IPS-18a (cell line): ENCODE results near the gene ZNF658.
A peak's percentile ranks its signal among the peaks of the same experiment; 100 is the strongest.
"Not testable (repeated sequence)": the region's sequence is repeated elsewhere in the genome, so short reads cannot be mapped to it uniquely, and the experiment has no call there.

Source experiments
- H3K27ac ChIP-seq: one replicate; pipeline ENCODE4 v1.5.1; 2013; ENCODE audit warnings: low read length
- H3K27me3 ChIP-seq: one replicate; pipeline ENCODE4 v1.6.1; 2013; ENCODE audit warnings: mild to moderate bottlenecking, low read length; ENCODE audit not compliant: control insufficient read depth, insufficient read depth
- H3K36me3 ChIP-seq: one replicate; pipeline ENCODE4 v1.6.1; 2013; ENCODE audit warnings: low read depth, low read length; ENCODE audit not compliant: control insufficient read depth
- H3K4me1 ChIP-seq: one replicate; pipeline ENCODE4 v1.6.1; 2013; ENCODE audit warnings: low read depth, low read length; ENCODE audit not compliant: control insufficient read depth
- H3K4me3 ChIP-seq: one replicate; pipeline ENCODE4 v1.5.1; 2013; ENCODE audit warnings: low read length
- H3K9ac ChIP-seq: one replicate; pipeline ENCODE4 v1.6.1; 2013; ENCODE audit warnings: mild to moderate bottlenecking, low read length, moderate library complexity
- H3K9me3 ChIP-seq: one replicate; pipeline ENCODE4 v1.6.1; 2013; ENCODE audit warnings: low read depth, low read length; ENCODE audit not compliant: control insufficient read depth

The ZNF658 gene

DNA sequence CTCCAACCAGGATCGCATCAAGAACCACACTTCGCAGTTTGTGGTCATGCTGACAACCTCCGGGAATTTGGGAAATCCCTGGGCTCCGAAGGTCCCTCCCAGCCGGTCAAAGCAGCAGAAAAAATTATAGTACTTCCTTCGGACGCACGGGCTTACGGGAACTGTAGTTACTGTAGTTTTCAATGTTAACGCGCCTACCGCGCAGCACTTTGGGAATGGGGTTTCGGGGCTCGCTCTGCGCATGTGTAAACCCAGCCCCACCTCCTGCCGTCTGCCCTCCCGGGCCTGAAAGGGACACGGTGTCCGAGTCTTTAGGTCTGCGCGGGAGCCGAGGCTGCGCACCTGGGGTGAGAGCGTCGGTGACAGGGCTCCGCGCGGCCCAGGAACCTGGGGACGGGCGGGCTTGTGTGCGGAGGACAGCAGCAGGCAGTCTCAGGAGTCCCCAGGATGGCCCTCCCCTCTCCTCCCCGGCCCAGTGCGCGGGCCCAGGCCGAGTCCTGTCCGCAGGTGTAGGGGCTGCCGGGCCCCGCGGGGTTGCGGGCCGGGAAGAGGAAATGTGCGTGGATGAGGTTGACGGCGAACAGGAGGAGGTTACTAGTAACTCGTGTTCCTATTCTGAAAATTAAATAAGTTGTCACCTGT lies at the start of gene ZNF658:
Gene ZNF658, plus strand, starts transcription at position 236 of the 642 bp plus-strand sequence. CDS start 2,837 bp downstream, outside the sequence.
- peak within 1 kb of the TSS; percentile 56 for H3K4me3 ChIP-seq
- not testable (repeated sequence) for H3K27ac ChIP-seq, H3K27me3 ChIP-seq, H3K9me3 ChIP-seq, H3K36me3 ChIP-seq, H3K4me1 ChIP-seq, H3K9ac ChIP-seq

- H3K4me3 ChIP-seq: not testable (repeated sequence)
Observed at GRCh38 chr9:66861732-66862131, 38.8 kb upstream of the ZNF658 start.

DNA sequence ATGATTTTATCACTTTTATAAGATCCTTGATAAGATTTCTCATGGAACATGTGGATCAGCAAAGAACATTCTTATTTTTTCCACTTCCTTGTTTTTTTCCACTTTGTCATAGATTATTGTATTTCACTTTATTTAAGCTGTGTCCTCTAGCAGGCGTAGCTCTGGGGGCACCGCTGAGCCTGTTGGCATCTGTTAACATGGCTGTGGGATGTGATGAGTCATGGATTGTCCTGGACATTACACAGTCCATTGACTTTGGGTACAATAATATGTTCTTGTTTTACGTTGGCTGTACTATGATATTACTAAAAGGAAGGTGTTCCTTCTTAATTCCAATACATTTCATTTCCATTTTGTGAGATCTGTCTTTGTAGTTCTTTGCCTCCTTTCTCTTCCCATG lies 31.9 kb upstream of the ZNF658 start:
- H3K27ac ChIP-seq, H3K27me3 ChIP-seq, H3K9me3 ChIP-seq, H3K4me1 ChIP-seq, H3K36me3 ChIP-seq, H3K9ac ChIP-seq, H3K4me3 ChIP-seq: not testable (repeated sequence)

More at GRCh38 chr9:66861732-66862131, 38.8 kb upstream of the ZNF658 start:
- not testable (repeated sequence) for H3K9me3 ChIP-seq, H3K27ac ChIP-seq, H3K36me3 ChIP-seq, H3K9ac ChIP-seq, H3K4me1 ChIP-seq, H3K27me3 ChIP-seq

DNA sequence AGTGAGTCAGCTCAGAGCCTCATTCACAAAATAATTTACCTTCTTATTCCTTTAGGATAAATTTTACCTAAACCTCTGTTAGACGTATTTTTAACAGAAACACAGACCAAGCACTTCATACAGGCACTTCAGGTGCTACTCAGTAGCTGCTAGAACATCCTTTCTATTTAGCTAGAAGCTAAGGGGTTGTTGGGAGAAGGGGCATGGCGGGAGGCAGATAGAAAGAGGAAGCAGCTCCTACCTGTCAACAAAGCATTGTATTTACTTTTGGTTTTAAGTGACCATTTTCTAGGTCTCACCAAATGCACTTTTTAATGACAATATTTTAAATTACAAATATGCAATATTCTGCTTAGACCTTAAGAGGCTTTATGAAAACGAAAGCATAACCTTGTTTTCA lies 19.9 kb upstream of the ZNF658 start:
- not testable (repeated sequence) for H3K9ac ChIP-seq, H3K4me3 ChIP-seq, H3K9me3 ChIP-seq, H3K4me1 ChIP-seq, H3K27me3 ChIP-seq, H3K27ac ChIP-seq, H3K36me3 ChIP-seq

GRCh38 chr9:66881847-66882246 lies 18.7 kb upstream of the ZNF658 start:
- H3K27me3 ChIP-seq, H3K4me3 ChIP-seq, H3K9ac ChIP-seq, H3K4me1 ChIP-seq, H3K36me3 ChIP-seq, H3K9me3 ChIP-seq, H3K27ac ChIP-seq: not testable (repeated sequence)

- H3K4me1 ChIP-seq, H3K9ac ChIP-seq: not testable (repeated sequence)
Observed at GRCh38 chr9:66890334-66890733, 10.2 kb upstream of the ZNF658 start.

DNA sequence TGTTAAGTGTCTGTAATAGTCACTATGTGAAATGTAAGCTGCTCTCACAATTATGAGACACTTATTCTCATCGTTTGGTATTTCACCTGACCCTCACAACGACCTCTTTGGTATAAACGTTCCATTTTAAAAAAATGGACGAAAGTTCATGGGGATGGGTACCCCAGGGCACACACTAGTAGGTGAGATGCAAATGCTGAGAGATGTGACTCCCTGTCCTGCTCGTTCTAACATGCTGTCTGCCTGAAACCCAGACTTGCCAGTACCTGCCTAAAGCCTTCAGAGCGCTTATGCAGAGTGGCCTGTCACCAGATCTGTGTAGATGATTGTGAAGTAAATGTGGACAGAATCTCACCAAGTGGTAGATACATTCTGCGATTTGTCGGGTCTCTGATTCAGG lies 616 bp downstream of the ZNF658 start:
- peak overlapping the region; percentile 56 for H3K4me3 ChIP-seq
- H3K9me3 ChIP-seq, H3K27me3 ChIP-seq, H3K36me3 ChIP-seq, H3K27ac ChIP-seq, H3K4me1 ChIP-seq, H3K9ac ChIP-seq: not testable (repeated sequence)

More at GRCh38 chr9:66890334-66890733, 10.2 kb upstream of the ZNF658 start:
- not testable (repeated sequence) for H3K9me3 ChIP-seq, H3K4me3 ChIP-seq, H3K27me3 ChIP-seq, H3K27ac ChIP-seq, H3K36me3 ChIP-seq

- not testable (repeated sequence) for H3K9ac ChIP-seq, H3K27ac ChIP-seq, H3K4me1 ChIP-seq, H3K9me3 ChIP-seq, H3K36me3 ChIP-seq, H3K4me3 ChIP-seq, H3K27me3 ChIP-seq
Observed at GRCh38 chr9:66909560-66909959, 9.0 kb downstream of the ZNF658 start.

DNA sequence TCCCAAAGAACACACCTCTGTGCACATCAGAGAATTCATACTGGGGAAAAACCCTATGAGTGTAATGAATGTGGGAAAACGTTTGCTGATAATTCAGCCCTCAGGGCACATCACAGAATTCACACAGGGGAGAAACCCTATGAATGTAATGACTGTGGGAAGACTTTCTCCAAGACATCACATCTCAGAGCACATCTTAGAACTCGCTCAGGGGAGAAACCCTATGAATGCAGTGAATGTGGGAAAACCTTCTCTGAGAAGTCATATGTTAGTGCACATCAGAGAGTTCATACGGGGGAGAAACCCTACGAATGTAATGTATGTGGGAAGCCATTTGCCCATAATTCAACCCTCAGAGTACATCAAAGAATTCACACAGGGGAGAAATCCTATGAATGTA lies 19.5 kb downstream of the ZNF658 start:
- not testable (repeated sequence) for H3K9me3 ChIP-seq, H3K9ac ChIP-seq, H3K27me3 ChIP-seq

DNA sequence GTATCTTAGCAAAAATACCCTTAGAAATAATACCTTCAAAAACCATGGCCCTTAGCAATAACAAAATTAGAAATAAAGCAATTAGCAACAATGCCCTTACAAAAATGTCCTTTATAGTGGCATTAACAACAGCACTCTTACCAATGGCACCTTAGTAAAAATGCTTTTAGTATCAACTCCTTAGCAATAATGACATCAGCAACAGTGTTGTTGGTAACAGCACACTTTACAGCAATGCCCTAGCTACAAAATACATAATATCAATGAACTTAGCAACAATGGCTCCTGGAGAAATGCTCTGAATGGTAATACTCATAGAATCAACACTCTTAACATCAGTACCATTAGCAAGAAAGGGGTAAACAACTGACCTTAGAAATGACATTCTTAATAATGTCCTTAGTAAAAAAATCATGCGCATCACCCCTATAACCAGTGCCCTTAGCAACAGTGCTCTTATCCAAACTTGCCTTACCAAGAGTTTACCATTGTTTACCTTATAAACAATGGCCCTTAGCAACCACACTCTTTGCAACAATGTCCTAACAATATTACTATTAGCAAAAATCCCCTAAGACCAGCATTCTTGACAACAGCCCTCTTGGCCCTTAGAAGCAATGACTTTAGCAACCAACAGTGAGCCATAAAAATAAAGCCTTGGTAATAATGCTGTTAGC lies 35.8 kb downstream of the ZNF658 start:
- not testable (repeated sequence) for H3K4me3 ChIP-seq, H3K9ac ChIP-seq, H3K36me3 ChIP-seq, H3K9me3 ChIP-seq, H3K4me1 ChIP-seq, H3K27me3 ChIP-seq, H3K27ac ChIP-seq

More for the DNA sequence above, 19.5 kb downstream of the ZNF658 start:
- not testable (repeated sequence) for H3K4me1 ChIP-seq, H3K36me3 ChIP-seq, H3K27ac ChIP-seq, H3K4me3 ChIP-seq

DNA sequence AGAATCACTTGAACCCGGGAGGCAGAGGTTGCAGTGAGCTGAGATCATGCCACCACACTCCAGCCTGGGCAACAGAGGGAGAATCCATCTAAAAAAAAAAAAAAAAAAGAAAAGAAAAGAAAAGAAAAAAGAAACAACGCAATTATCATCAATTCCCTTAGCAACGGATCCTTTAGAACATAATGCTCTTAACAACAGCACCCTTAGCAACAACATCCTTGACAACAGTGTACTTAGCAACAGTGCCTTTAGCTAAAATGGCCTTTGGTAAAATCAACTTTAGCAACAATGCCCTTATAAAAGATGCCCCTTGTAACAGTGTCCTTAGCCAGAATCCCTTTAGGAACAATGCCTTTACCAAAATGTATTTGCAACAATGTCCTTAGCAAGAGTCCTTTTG lies 37.1 kb downstream of the ZNF658 start:
- not testable (repeated sequence) for H3K36me3 ChIP-seq, H3K4me1 ChIP-seq, H3K27me3 ChIP-seq, H3K9me3 ChIP-seq, H3K27ac ChIP-seq, H3K4me3 ChIP-seq, H3K9ac ChIP-seq

- H3K27me3 ChIP-seq, H3K27ac ChIP-seq: not testable (repeated sequence)
Observed at GRCh38 chr9:66938322-66938721, 37.8 kb downstream of the ZNF658 start.

More at GRCh38 chr9:66938322-66938721, 37.8 kb downstream of the ZNF658 start:
- H3K36me3 ChIP-seq, H3K4me3 ChIP-seq, H3K9ac ChIP-seq, H3K9me3 ChIP-seq, H3K4me1 ChIP-seq: not testable (repeated sequence)
